ENCODE measurements around the gene TXNRD1.
A peak's percentile ranks its signal among the peaks of the same experiment; 100 is the strongest.

GRCh38 chr12:104258476-104259067 is 43.0 kb downstream of the TXNRD1 start:
- no peak for TF ChIP-seq ZNF704 (tag by site-specific recombination; IDR thresholded peaks at IDR 0.05)
- TF ChIP-seq ZNF138 (tag by site-specific recombination; IDR thresholded peaks at IDR 0.05; ENCODE audit: borderline replicate concordance): no peak
- no peak for TF ChIP-seq ZSCAN30 (tag by site-specific recombination; IDR thresholded peaks at IDR 0.05)
- TF ChIP-seq CTCF (tag by site-specific recombination; IDR thresholded peaks at IDR 0.05): no peak
- TF ChIP-seq ZNF274 (IDR thresholded peaks at IDR 0.05; ENCODE audit: low read length): no peak
- TF ChIP-seq ZNF274 (tag by site-specific recombination; IDR thresholded peaks at IDR 0.05; ENCODE audit: borderline replicate concordance): no peak
- TF ChIP-seq ZNF121 (tag by site-specific recombination; IDR thresholded peaks at IDR 0.05): no peak
- TF ChIP-seq ZNF624 (tag by site-specific recombination; IDR thresholded peaks at IDR 0.05): no peak
- peak; percentile 12; the same call in 1 of the 2 replicates for TF ChIP-seq ZNF394 (tag by site-specific recombination; IDR thresholded peaks at IDR 0.05; ENCODE audit: borderline replicate concordance)
